H1 (cell line): ENCODE measurements around the gene GLYR1.

Experiments
- BRCA1 ChIP-seq: IDR thresholded peaks from 2 replicates; pipeline ENCODE4 v1.6.1; 2012; ENCODE audit warnings: low read depth, low read length, improper control_type of control experiment
- CHD1 ChIP-seq: IDR thresholded peaks from 2 replicates; pipeline ENCODE4 v1.6.1; 2012; ENCODE audit warnings: low read depth, low read length, improper control_type of control experiment
- CHD2 ChIP-seq: IDR thresholded peaks from 2 replicates; pipeline ENCODE4 v1.6.1; 2012; ENCODE audit warnings: low read length, improper control_type of control experiment
- CTCF ChIP-seq, 3 experiments: IDR thresholded peaks; 1 replicate in 2 of 3; 2 replicates in 1 of 3; pipeline versions ENCODE4 v1.5.1 to v1.6.1; 2011; ENCODE audit warnings: low read length in 3 of 3, mild to moderate bottlenecking in 3 of 3, inconsistent platforms in 2 of 3, low read depth in 1 of 3, moderate library complexity in 1 of 3; ENCODE audit not compliant: insufficient read depth in 1 of 3; ENCODE audit errors: control extremely low read depth in 1 of 3
- EP300 ChIP-seq, 2 experiments: IDR thresholded peaks; 1 replicate in 1 of 2; 2 replicates in 1 of 2; pipeline ENCODE4 v1.6.1; 2011 to 2012; ENCODE audit warnings: low read depth in 2 of 2, low read length in 2 of 2, mild to moderate bottlenecking in 2 of 2, borderline replicate concordance in 1 of 2, inconsistent platforms in 1 of 2, moderate library complexity in 1 of 2
- EZH2 ChIP-seq: fragments of 200-600 bp; sonication (generic); IDR thresholded peaks from 2 replicates; pipeline ENCODE4 v1.7.1; 2012; ENCODE audit warnings: low read depth, mild to moderate bottlenecking, moderate library complexity, low read length, inconsistent platforms; ENCODE audit not compliant: severe bottlenecking
- FOSL1 ChIP-seq: IDR thresholded peaks from 2 replicates; pipeline ENCODE4 v1.6.1; 2011; ENCODE audit warnings: mild to moderate bottlenecking, low read depth, low read length, moderate library complexity; ENCODE audit not compliant: insufficient read depth
- JUND ChIP-seq: IDR thresholded peaks from 2 replicates; pipeline ENCODE4 v1.6.1; 2011; ENCODE audit warnings: mild to moderate bottlenecking, improper control_type of control experiment, low read length
- POLR2A ChIP-seq, 2 experiments: IDR thresholded peaks; 1 replicate in 1 of 2; 2 replicates in 1 of 2; pipeline ENCODE4 v1.6.1; 2011; ENCODE audit warnings: low read depth in 2 of 2, low read length in 2 of 2, mild to moderate bottlenecking in 2 of 2; ENCODE audit errors: control extremely low read depth in 1 of 2
- POU5F1 ChIP-seq: IDR thresholded peaks from 2 replicates; pipeline ENCODE4 v1.6.1; 2011; ENCODE audit warnings: low read depth, mild to moderate bottlenecking, low read length, moderate library complexity
- RAD21 ChIP-seq, 2 experiments: IDR thresholded peaks in 1 of 2; conservative IDR thresholded peaks in 1 of 2; 2 replicates each; pipeline ENCODE4 v1.6.1; 2011; ENCODE audit warnings: low read depth in 2 of 2, low read length in 2 of 2, improper control_type of control experiment in 1 of 2, inconsistent platforms in 1 of 2, mild to moderate bottlenecking in 1 of 2, moderate library complexity in 1 of 2
- SP2 ChIP-seq: IDR thresholded peaks from 2 replicates; pipeline ENCODE4 v1.6.1; 2012; ENCODE audit warnings: mild to moderate bottlenecking, low read length, inconsistent platforms
- TAF1 ChIP-seq: IDR thresholded peaks from 2 replicates; pipeline ENCODE4 v1.6.1; 2011; ENCODE audit warnings: mild to moderate bottlenecking, low read depth, low read length
- ZNF274 ChIP-seq: IDR thresholded peaks from 2 replicates; pipeline ENCODE4 v1.7.0; 2012; ENCODE audit warnings: low read length, borderline replicate concordance; ENCODE audit errors: extremely low read depth

GRCh38 chr16:4803401-4803844 is 43.7 kb downstream of the GLYR1 start:
- TF ChIP-seq CTCF (IDR thresholded peaks at IDR 0.05; ENCODE audit: control extremely low read depth in 1 of 3, insufficient read depth in 1 of 3, low read depth in 1 of 3, low read length in 3 of 3) (no peak), POLR2A (IDR thresholded peaks at IDR 0.05; ENCODE audit: control extremely low read depth in 1 of 2, low read depth in 2 of 2, low read length in 2 of 2) (no peak), TAF1 (no peak), EP300 (IDR thresholded peaks at IDR 0.05; ENCODE audit: borderline replicate concordance in 1 of 2, low read depth in 2 of 2, low read length in 2 of 2) (no peak), EZH2 (no peak), SP2 (no peak), FOSL1 (no peak), CHD2 (no peak), RAD21 (IDR thresholded peaks at IDR 0.05 in 1 of 2, conservative IDR thresholded peaks at IDR 0.05 in 1 of 2; ENCODE audit: low read depth in 2 of 2, low read length in 2 of 2) (no peak), CHD1 (no peak), BRCA1 (no peak), JUND (no peak), ZNF274 (no peak), POU5F1 (no peak)
